H1 (cell line): ENCODE data around the gene CREB3L4. TPM values are rescaled to one million over a fixed set of nuclear protein-coding genes. Genes with fewer than 3 reads are reported as not detected.

Experiments
- ASH2L ChIP-seq: fragments of 200-600, 300-600 bp; sonication (generic); IDR thresholded peaks from one replicate; pipeline ENCODE4 v1.7.1; 2017; ENCODE audit warnings: low read length
- CHD2 ChIP-seq: IDR thresholded peaks from 2 replicates; pipeline ENCODE4 v1.6.1; 2012; ENCODE audit warnings: low read length, improper control_type of control experiment
- CHD7 ChIP-seq: fragments of 300-600 bp; sonication (generic); IDR thresholded peaks from 2 replicates; pipeline ENCODE4 v1.7.1; 2012; ENCODE audit warnings: low read length, moderate library complexity, mild to moderate bottlenecking, inconsistent platforms; ENCODE audit not compliant: insufficient replicate concordance
- HDAC2 ChIP-seq, 2 experiments: fragments of 300-600 bp in 1 of 2; sonication (generic) in 1 of 2; IDR thresholded peaks; 2 replicates each; pipeline ENCODE4 v1.6.1; 2011 to 2012; ENCODE audit warnings: low read depth in 2 of 2, low read length in 2 of 2, mild to moderate bottlenecking in 2 of 2, moderate library complexity in 2 of 2, borderline replicate concordance in 1 of 2, inconsistent platforms in 1 of 2
- MAFK ChIP-seq: IDR thresholded peaks from 2 replicates; pipeline ENCODE4 v1.6.1; 2012; ENCODE audit warnings: low read depth, mild to moderate bottlenecking, improper control_type of control experiment, low read length
- RNF2 ChIP-seq: fragments of 200-900, 300-1000 bp; sonication (generic); IDR thresholded peaks from 2 replicates; pipeline ENCODE4 v1.7.1; 2016; ENCODE audit warnings: borderline replicate concordance, low read depth, mild to moderate bottlenecking, antibody characterized with exemption, low read length; ENCODE audit not compliant: poor library complexity, severe bottlenecking; ENCODE audit errors: missing control alignments
- SAP30 ChIP-seq: fragments of 300-600 bp; sonication (generic); IDR thresholded peaks from 2 replicates; pipeline ENCODE4 v1.7.1; 2012; ENCODE audit warnings: low read length, moderate library complexity, mild to moderate bottlenecking, inconsistent platforms; ENCODE audit not compliant: insufficient read depth, insufficient replicate concordance
- TAF7 ChIP-seq: optimal IDR thresholded peaks from 2 replicates; pipeline ENCODE3; 2011; ENCODE audit warnings: low read depth, mild to moderate bottlenecking, inconsistent platforms, low read length, moderate library complexity, borderline replicate concordance
- TBP ChIP-seq: IDR thresholded peaks from 2 replicates; pipeline ENCODE4 v1.6.1; 2011; ENCODE audit warnings: low read depth, low read length, improper control_type of control experiment
- TCF12 ChIP-seq: IDR thresholded peaks from 2 replicates; pipeline ENCODE4 v1.6.1; 2011; ENCODE audit warnings: low read depth, mild to moderate bottlenecking, low read length
- TEAD4 ChIP-seq: IDR thresholded peaks from 2 replicates; pipeline ENCODE4 v1.6.1; 2012; ENCODE audit warnings: low read depth, low read length, inconsistent platforms, mixed read lengths
- polyA plus RNA-seq, 7 experiments: library from polyadenylated mRNA; depleted of rRNA in 3 of 7; stranded (reverse) in 5 of 7; unstranded in 2 of 7; fragments of >200 nt in 5 of 7; fragments of 200-250 nt in 2 of 7; gene quantifications; 1 replicate in 5 of 7; 2 replicates in 1 of 7; 4 replicates in 1 of 7; pipeline versions ENCODE4 v1.2.1 to v1.2.3, GENCODE V29; 2011 to 2013; ENCODE audit warnings: missing spikeins in 2 of 7, mixed read lengths in 2 of 7
- total RNA-seq: library from RNA; stranded (reverse); fragmentation: NEBNext Ultra II Directional; extraction: Animal tissue kit (Norgen Biotek cat#: 25700); gene quantifications from 2 replicates; pipeline ENCODE4 v1.2.1, GENCODE V29; 2021

The CREB3L4 gene
- total and polyA plus RNA-seq, 2 of the 8 experiments (the other 6 are each of a cell fraction or from before 2014, with no cell fraction given) = 34.4 to 54.0 TPM

GRCh38 chr1:153985341-153985912 is 17.7 kb downstream of the CREB3L4 start (continued):
- no peak for TF ChIP-seq CHD7
- peak; percentile 34; the same call in 1 of the 2 replicates for TF ChIP-seq TBP
- no peak for TF ChIP-seq HDAC2 (IDR thresholded peaks at IDR 0.05; ENCODE audit: borderline replicate concordance in 1 of 2, low read depth in 2 of 2, low read length in 2 of 2)
- no peak for TF ChIP-seq RNF2
- TF ChIP-seq TCF12 = no peak
- TF ChIP-seq TAF7 = peak; percentile 72
- TF ChIP-seq SAP30 = no peak
- TF ChIP-seq TEAD4 = no peak
- no peak for TF ChIP-seq MAFK
- TF ChIP-seq ASH2L = no peak
- no peak for TF ChIP-seq CHD2
